ENCODE data around the gene FARS2. TPM values are rescaled to one million over a fixed set of nuclear protein-coding genes. Genes with fewer than 3 reads are reported as not detected.
"Not testable (repeated sequence)": the region's sequence is repeated elsewhere in the genome, so short reads cannot be mapped to it uniquely, and the experiment has no call there.

Gene FARS2
- total RNA-seq, 6 donors from 2014 or later, result 16.4 to 34.6 (median 19.9) TPM

- Histone ChIP-seq H3K4me3 (no peak overlapping the region), H3K27me3 (no peaks in the 10 kb centered on the region), H3K36me3 (no peaks in the 10 kb centered on the region), H3K4me1 (no peaks in the 10 kb centered on the region), H3K9me3 (no peaks in the 10 kb centered on the region), H3K27ac (no peak overlapping the region)
- no peak for TF ChIP-seq POLR2A (IDR thresholded peaks at IDR 0.05)
- no peak for TF ChIP-seq POLR2AphosphoS5 (IDR thresholded peaks at IDR 0.05)
- TF ChIP-seq EP300 (IDR thresholded peaks at IDR 0.05), result no peak
- TF ChIP-seq CTCF (IDR thresholded peaks at IDR 0.05), result no peak
- ATAC-seq (ENCODE audit: low FRiP score in 2 of 2) (no peak), DNase-seq (no peak)
- 85 to 90% methylated on average over 5 to 10 of the region's 10 CpGs for WGBS, 2 donors
Observed at GRCh38 chr6:5786321-5786968, 525.1 kb downstream of the FARS2 start.

GRCh38 chr6:5786969-5787720, 525.8 kb downstream of the FARS2 start:
- 56 to 60% methylated on average over 11 of the region's 11 CpGs for WGBS, 2 donors
- Histone ChIP-seq H3K4me3 (no peak overlapping the region), H3K27ac (no peak overlapping the region), H3K27me3 (no peaks in the 10 kb centered on the region), H3K9me3 (no peaks in the 10 kb centered on the region), H3K36me3 (no peaks in the 10 kb centered on the region), H3K4me1 (no peaks in the 10 kb centered on the region)
- DNase-seq, result no peak
- no peak for ATAC-seq (ENCODE audit: low FRiP score in 2 of 2)
- TF ChIP-seq POLR2AphosphoS5 (IDR thresholded peaks at IDR 0.05), result no peak
- TF ChIP-seq CTCF (IDR thresholded peaks at IDR 0.05), result no peak
- TF ChIP-seq EP300 (IDR thresholded peaks at IDR 0.05), result no peak
- TF ChIP-seq POLR2A (IDR thresholded peaks at IDR 0.05), result no peak

GRCh38 chr6:5789426-5789825, 528.1 kb downstream of the FARS2 start:
- H3K4me3 ChIP-seq; H3K4me1 ChIP-seq; ATAC-seq (ENCODE audit: low FRiP score in 2 of 2); H3K36me3 ChIP-seq; H3K27ac ChIP-seq; DNase-seq; H3K27me3 ChIP-seq; H3K9me3 ChIP-seq: not testable (repeated sequence)
- 70 to 75% methylated on average over 5 of the region's 5 CpGs for WGBS, 2 donors

- DNase-seq; H3K4me3 ChIP-seq; H3K27ac ChIP-seq; H3K4me1 ChIP-seq; H3K27me3 ChIP-seq; H3K9me3 ChIP-seq; H3K36me3 ChIP-seq; ATAC-seq (ENCODE audit: low FRiP score in 2 of 2): not testable (repeated sequence)
Observed at GRCh38 chr6:5796555-5796954, 535.2 kb downstream of the FARS2 start.

GRCh38 chr6:5806406-5806805, 545.1 kb downstream of the FARS2 start:
- H3K4me1 ChIP-seq; DNase-seq; H3K27ac ChIP-seq; H3K27me3 ChIP-seq; H3K36me3 ChIP-seq; ATAC-seq (ENCODE audit: low FRiP score in 2 of 2); H3K4me3 ChIP-seq: not testable (repeated sequence)
- peaks cover 0 to 17% (median 3%) of the 10 kb centered on the region in 4 donors for H3K9me3 ChIP-seq
- WGBS, 2 donors, result 100% methylated on average over 1 of the region's 1 CpG

GRCh38 chr6:5809450-5809849, 548.1 kb downstream of the FARS2 start:
- no peak for ATAC-seq (ENCODE audit: low FRiP score in 2 of 2)
- H3K27me3 ChIP-seq, result no peaks in the 10 kb centered on the region
- TF ChIP-seq POLR2A (IDR thresholded peaks at IDR 0.05) (no peak), CTCF (IDR thresholded peaks at IDR 0.05) (no peak), POLR2AphosphoS5 (IDR thresholded peaks at IDR 0.05) (no peak), EP300 (IDR thresholded peaks at IDR 0.05) (no peak)
- DNase-seq, result no peak
- H3K4me1 ChIP-seq, result no peaks in the 10 kb centered on the region
- no peak overlapping the region for H3K4me3 ChIP-seq
- peaks cover 0 to 17% (median 3%) of the 10 kb centered on the region in 4 donors for H3K9me3 ChIP-seq
- 75 to 82% methylated on average over 4 of the region's 4 CpGs for WGBS, 2 donors
- no peaks in the 10 kb centered on the region for H3K36me3 ChIP-seq
- no peak overlapping the region for H3K27ac ChIP-seq
